Measurements from ENCODE around the gene DNLZ. TPM values are rescaled to one million over a fixed set of nuclear protein-coding genes. Genes with fewer than 3 reads are reported as not detected.

The DNLZ gene
- total and polyA plus RNA-seq, 2 donors (not counting 1 experiment from before 2014, with no cell fraction given) = 23.0 to 42.0 TPM

DNA sequence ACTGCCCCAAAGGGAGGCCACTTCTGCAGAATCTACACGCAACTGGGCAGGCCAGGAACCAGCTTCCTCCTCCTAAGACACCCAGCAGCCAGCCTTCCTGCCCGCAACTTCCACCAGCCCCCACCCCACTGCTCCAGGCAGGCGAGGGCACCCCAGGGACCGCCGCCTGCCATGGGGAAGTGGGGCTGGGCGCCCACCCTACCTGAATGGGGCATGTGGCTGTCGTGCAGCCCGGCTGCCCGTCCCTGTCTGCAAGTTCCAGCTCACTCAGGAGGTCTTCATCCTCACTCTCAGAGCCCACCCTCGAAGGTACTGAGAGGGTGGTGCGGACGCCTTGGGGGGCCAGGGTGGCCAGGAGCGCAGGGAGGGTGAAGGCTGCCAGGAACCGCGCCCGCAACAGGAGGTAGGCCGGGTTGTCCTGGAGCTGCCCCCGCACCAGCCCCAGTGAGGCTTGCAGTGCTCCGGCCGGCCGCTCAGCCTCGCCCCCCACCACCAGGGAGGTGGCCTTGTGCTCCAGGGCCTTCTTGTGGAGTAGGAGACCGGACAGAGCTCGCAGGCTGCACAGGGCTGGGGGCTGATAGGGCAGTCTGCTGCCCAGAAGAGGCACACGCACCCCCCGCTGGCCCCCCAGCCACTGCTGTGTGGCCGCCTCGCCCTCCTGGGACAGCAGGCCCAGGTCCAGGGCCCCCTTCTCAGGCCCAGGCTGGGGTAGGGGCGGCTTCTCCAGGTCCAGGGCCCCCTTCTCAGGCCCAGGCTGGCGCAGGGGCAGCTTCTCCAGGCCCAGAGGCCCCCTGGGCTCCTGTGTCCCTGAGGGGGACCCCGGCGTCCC is 14.0 kb upstream of the DNLZ start:
- H4K20me1 ChIP-seq (ENCODE audit: control insufficient read depth, insufficient read depth, low read length, poor library complexity, severe bottlenecking) = no peaks in the 10 kb centered on the region
- H3K9me3 Mint-ChIP-seq (ENCODE audit: insufficient read depth) = no peaks in the 10 kb centered on the region
- ChIA-PET CTCF (no interaction called here), POLR2A (no interaction called here)
- H3K4me3 Mint-ChIP-seq = no peak overlapping the region
- TF ChIP-seq EZH2 (IDR thresholded peaks at IDR 0.05; ENCODE audit: borderline replicate concordance, insufficient read depth, low read depth, low read length, poor library complexity, severe bottlenecking) (no peak), CTCF (IDR thresholded peaks at IDR 0.05) (no peak)
- WGBS (ENCODE audit: insufficient coverage) = 78% methylated on average over 29 of the region's 32 CpGs
- no peaks in the 10 kb centered on the region for H3K9me3 ChIP-seq (ENCODE audit: control extremely low read depth in 1 of 3, control insufficient read depth in 2 of 3, insufficient read depth in 1 of 3, low read length in 2 of 3)
- no peaks in the 10 kb centered on the region for H3K27me3 Mint-ChIP-seq
- H2AFZ ChIP-seq (ENCODE audit: insufficient read depth, low read depth, low read length, poor library complexity, severe bottlenecking) = no peak overlapping the region
- H3K4me2 ChIP-seq (replicated peaks; ENCODE audit: low read depth, low read length, poor library complexity, severe bottlenecking) = no peak overlapping the region
- no peaks in the 10 kb centered on the region for H3K79me2 ChIP-seq (ENCODE audit: control insufficient read depth, insufficient read depth, low read length)
- intact Hi-C loops (cut with micrococcal nuclease) = no loop called here
- H3K4me3 ChIP-seq (ENCODE audit: control extremely low read depth in 1 of 5, extremely low read depth in 1 of 5, insufficient read depth in 1 of 5, low read depth in 2 of 5, low read length in 4 of 5) = no peak overlapping the region
- H3K4me1 ChIP-seq (ENCODE audit: control insufficient read depth in 2 of 2, insufficient read depth in 2 of 2, low read length in 2 of 2) = peaks cover 10 to 12% of the 10 kb centered on the region in 2 donors
- no peak overlapping the region for H3K27ac Mint-ChIP-seq
- no peak overlapping the region for H3K9ac ChIP-seq (ENCODE audit: low read length)
- DNase-seq (no peak), ATAC-seq (ENCODE audit: low read depth) (no peak)
- H3K27ac ChIP-seq (ENCODE audit: low read length in 2 of 2) = no peak overlapping the region
- H3K27me3 ChIP-seq (replicated peaks in 1 of 4; ENCODE audit: control extremely low read depth in 1 of 4, control insufficient read depth in 3 of 4, insufficient read depth in 4 of 4, low read length in 3 of 4) = peaks cover 0 to 6% (median 0%) of the 10 kb centered on the region in 4 experiments
- peaks cover 0 to 13% of the 10 kb centered on the region in 2 experiments for H3K36me3 ChIP-seq (replicated peaks in 1 of 2; ENCODE audit: control extremely low read depth in 1 of 2, control insufficient read depth in 1 of 2, extremely low read depth in 1 of 2, insufficient read depth in 2 of 2, low read length in 1 of 2)
- H3K4me1 Mint-ChIP-seq = peaks cover 7% of the 10 kb centered on the region

- Histone ChIP-seq H3K79me2 (ENCODE audit: control insufficient read depth, insufficient read depth, low read length) (no peaks in the 10 kb centered on the region), H3K27me3 (replicated peaks in 1 of 4; ENCODE audit: control extremely low read depth in 1 of 4, control insufficient read depth in 3 of 4, insufficient read depth in 4 of 4, low read length in 3 of 4) (peaks cover 0 to 6% (median 0%) of the 10 kb centered on the region in 4 experiments), H4K20me1 (ENCODE audit: control insufficient read depth, insufficient read depth, low read length, poor library complexity, severe bottlenecking) (no peaks in the 10 kb centered on the region), H3K4me3 (ENCODE audit: control extremely low read depth in 1 of 5, extremely low read depth in 1 of 5, insufficient read depth in 1 of 5, low read depth in 2 of 5, low read length in 4 of 5) (no peak overlapping the region), H3K4me1 (ENCODE audit: control insufficient read depth in 2 of 2, insufficient read depth in 2 of 2, low read length in 2 of 2) (peaks cover 14 to 17% of the 10 kb centered on the region in 2 donors), H3K4me2 (replicated peaks; ENCODE audit: low read depth, low read length, poor library complexity, severe bottlenecking) (no peak overlapping the region), H2AFZ (ENCODE audit: insufficient read depth, low read depth, low read length, poor library complexity, severe bottlenecking) (no peak overlapping the region), H3K9me3 (ENCODE audit: control extremely low read depth in 1 of 3, control insufficient read depth in 2 of 3, insufficient read depth in 1 of 3, low read length in 2 of 3) (no peaks in the 10 kb centered on the region), H3K27ac (ENCODE audit: low read length in 2 of 2) (no peak overlapping the region), H3K36me3 (replicated peaks in 1 of 2; ENCODE audit: control extremely low read depth in 1 of 2, control insufficient read depth in 1 of 2, extremely low read depth in 1 of 2, insufficient read depth in 2 of 2, low read length in 1 of 2) (peaks cover 0 to 6% of the 10 kb centered on the region in 2 experiments), H3K9ac (ENCODE audit: low read length) (no peak overlapping the region)
- Mint-ChIP-seq H3K27me3 (no peaks in the 10 kb centered on the region), H3K27ac (no peak overlapping the region), H3K4me3 (no peak overlapping the region), H3K9me3 (ENCODE audit: insufficient read depth) (no peaks in the 10 kb centered on the region), H3K4me1 (peaks cover 8% of the 10 kb centered on the region)
- 85% methylated on average over 5 of the region's 8 CpGs for WGBS (ENCODE audit: insufficient coverage)
- DNase-seq = no peak
- POLR2A ChIA-PET = no interaction called here
- CTCF ChIA-PET = no interaction called here
- ATAC-seq (ENCODE audit: low read depth) = no peak
- no peak for TF ChIP-seq EZH2 (IDR thresholded peaks at IDR 0.05; ENCODE audit: borderline replicate concordance, insufficient read depth, low read depth, low read length, poor library complexity, severe bottlenecking)
- TF ChIP-seq CTCF (IDR thresholded peaks at IDR 0.05) = no peak
- intact Hi-C loops (cut with micrococcal nuclease) = no loop called here
Measured at GRCh38 chr9:136376457-136376856, 12.9 kb upstream of the DNLZ start.
